Liver (tissue), 9 donors: Measurements from ENCODE around the gene UFC1. TPM values are rescaled to one million over a fixed set of nuclear protein-coding genes. Genes with fewer than 3 reads are reported as not detected.

ENCODE experiments used
- DNase-seq: peaks from one replicate; pipeline ENCODE4 v3.0.0-alpha.2; 2017; ENCODE audit warnings: low spot score
- H3K27ac ChIP-seq, 2 donors: one replicate each; pipeline ENCODE4 v1.7.0; 2013; ENCODE audit warnings: inconsistent platforms in 2 of 2, low read length in 2 of 2, control low read depth in 1 of 2, low read depth in 1 of 2, mild to moderate bottlenecking in 1 of 2
- H3K27me3 ChIP-seq, 4 donors: one replicate each; pipeline versions ENCODE4 v1.6.1 to v1.7.0; 2013; ENCODE audit warnings: low read length in 3 of 4, inconsistent platforms in 1 of 4, mild to moderate bottlenecking in 1 of 4, moderate library complexity in 1 of 4; ENCODE audit not compliant: control insufficient read depth in 4 of 4, insufficient read depth in 4 of 4
- H3K36me3 ChIP-seq, 4 donors: one replicate each; pipeline versions ENCODE4 v1.6.1 to v1.7.0; 2013; ENCODE audit warnings: low read length in 3 of 4, mild to moderate bottlenecking in 3 of 4, low read depth in 1 of 4, moderate library complexity in 1 of 4; ENCODE audit not compliant: control insufficient read depth in 4 of 4, insufficient read depth in 3 of 4
- H3K4me1 ChIP-seq, 4 donors: one replicate each; pipeline versions ENCODE4 v1.6.1 to v1.7.0; 2013; ENCODE audit warnings: low read length in 3 of 4, mild to moderate bottlenecking in 3 of 4, moderate library complexity in 1 of 4; ENCODE audit not compliant: control insufficient read depth in 4 of 4, insufficient read depth in 4 of 4
- H3K4me3 ChIP-seq, 3 donors: one replicate each; pipeline versions ENCODE4 v1.6.1 to v1.7.0; 2013; ENCODE audit warnings: low read length in 3 of 3, control low read depth in 1 of 3, low read depth in 1 of 3, mild to moderate bottlenecking in 1 of 3
- H3K9ac ChIP-seq, 2 donors: one replicate each; pipeline ENCODE4 v1.7.0; 2013; ENCODE audit warnings: low read length in 2 of 2, mild to moderate bottlenecking in 2 of 2, moderate library complexity in 2 of 2, control low read depth in 1 of 2, low read depth in 1 of 2
- H3K9me3 ChIP-seq, 4 donors: one replicate each; pipeline versions ENCODE4 v1.6.1 to v1.7.0; 2013; ENCODE audit warnings: low read length in 3 of 4; ENCODE audit not compliant: control insufficient read depth in 4 of 4
- ATF3 ChIP-seq: IDR thresholded peaks from 2 replicates; pipeline ENCODE4 v1.6.1; 2016; ENCODE audit warnings: antibody characterized with exemption
- FOXA2 ChIP-seq: IDR thresholded peaks from 2 replicates; pipeline ENCODE4 v1.6.1; 2016; ENCODE audit warnings: antibody characterized with exemption
- GABPA ChIP-seq, 2 donors: IDR thresholded peaks in 1 of 2; conservative IDR thresholded peaks in 1 of 2; 2 replicates each; pipeline ENCODE4 v1.6.1; 2016; ENCODE audit warnings: antibody characterized with exemption in 2 of 2, mild to moderate bottlenecking in 1 of 2, moderate library complexity in 1 of 2
- HNF4A ChIP-seq, 2 donors: conservative IDR thresholded peaks; 2 replicates each; pipeline ENCODE4 v1.6.1; 2016; ENCODE audit warnings: antibody characterized with exemption in 2 of 2, mild to moderate bottlenecking in 2 of 2
- HNF4G ChIP-seq: IDR thresholded peaks from 2 replicates; pipeline ENCODE4 v1.6.1; 2016; ENCODE audit warnings: antibody characterized with exemption
- JUND ChIP-seq, 2 donors: IDR thresholded peaks; 2 replicates each; pipeline ENCODE4 v1.6.1; 2016; ENCODE audit warnings: antibody characterized with exemption in 2 of 2
- NR2F2 ChIP-seq: IDR thresholded peaks from 2 replicates; pipeline ENCODE4 v1.6.1; 2016; ENCODE audit warnings: antibody characterized with exemption
- RAD21 ChIP-seq, 2 donors: IDR thresholded peaks; 2 replicates each; pipeline ENCODE4 v1.6.1; 2016; ENCODE audit warnings: antibody characterized with exemption in 2 of 2, mild to moderate bottlenecking in 2 of 2
- REST ChIP-seq: IDR thresholded peaks from 2 replicates; pipeline ENCODE4 v1.6.1; 2016; ENCODE audit warnings: antibody characterized with exemption, mild to moderate bottlenecking
- RXRA ChIP-seq, 2 donors: IDR thresholded peaks; 2 replicates each; pipeline ENCODE4 v1.6.1; 2017 to 2018; ENCODE audit warnings: antibody characterized with exemption in 2 of 2, mild to moderate bottlenecking in 1 of 2
- SP1 ChIP-seq: IDR thresholded peaks from 2 replicates; pipeline ENCODE4 v1.6.1; 2018; ENCODE audit warnings: antibody characterized with exemption, mild to moderate bottlenecking
- TAF1 ChIP-seq: conservative IDR thresholded peaks from 2 replicates; pipeline ENCODE4 v1.6.1; 2016; ENCODE audit warnings: antibody characterized with exemption, mild to moderate bottlenecking
- YY1 ChIP-seq: IDR thresholded peaks from 2 replicates; pipeline ENCODE4 v1.6.1; 2016; ENCODE audit warnings: antibody characterized with exemption, mild to moderate bottlenecking
- WGBS: extraction: QIAGEN DNeasy Blood & Tissue Kit; methylation state at CpG from one replicate; pipeline ENCODE4 v1.1.7; 2013; 5-methylcytosine and 5-hydroxymethylcytosine counted together
- polyA plus RNA-seq, 2 donors: library from polyadenylated mRNA; stranded (reverse) in 1 of 2; unstranded in 1 of 2; fragments of 200-250 nt in 1 of 2; fragments of >200 nt in 1 of 2; fragmentation: Nextera tagmentation in 1 of 2; extraction: Ambion mirVana in 1 of 2; gene quantifications; one replicate each; pipeline versions ENCODE4 v1.2.1 to v1.2.3, GENCODE V29; 2013 to 2015
- total RNA-seq, 2 donors: library from RNA; depleted of rRNA; stranded (reverse); fragments of >200 nt; gene quantifications; one replicate each; pipeline ENCODE4 v1.2.3, GENCODE V29; 2014
- TF ChIP-seq, protein P1 (sequence below): IDR thresholded peaks from 2 replicates; pipeline ENCODE4 v1.6.1; 2016; ENCODE audit warnings: antibody characterized with exemption
- TF ChIP-seq, protein P2 (sequence below): IDR thresholded peaks from 2 replicates; pipeline ENCODE4 v1.6.1; 2016; ENCODE audit warnings: antibody characterized with exemption
- donor health status: healthy.
- donor health status: healthy.
- donor health status: healthy.
- donor health status: healthy.
- donor health status: healthy.

Gene UFC1
- total and polyA plus RNA-seq, 4 donors = 34.2 to 47.5 (median 43.3) TPM

DNA sequence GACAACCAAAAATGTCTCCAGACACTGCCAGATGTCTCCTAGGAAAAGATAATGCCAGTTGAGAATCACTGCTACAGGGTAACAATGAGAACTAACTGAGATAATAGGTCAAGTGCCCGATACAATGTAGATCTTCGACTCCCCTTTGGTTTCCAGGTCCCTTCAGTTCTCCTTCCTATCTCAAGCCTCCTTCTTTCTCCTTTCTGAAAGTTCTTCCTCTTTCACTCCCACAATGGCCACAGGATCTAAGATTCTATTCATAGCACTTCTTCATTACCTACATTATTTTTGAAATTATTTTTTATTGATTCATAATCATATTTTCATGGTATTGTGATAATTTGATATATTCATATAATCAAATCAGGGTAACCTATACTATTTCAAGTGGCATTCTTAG lies 42.3 kb upstream of the UFC1 start (continued):
- TF ChIP-seq, protein P1, sequence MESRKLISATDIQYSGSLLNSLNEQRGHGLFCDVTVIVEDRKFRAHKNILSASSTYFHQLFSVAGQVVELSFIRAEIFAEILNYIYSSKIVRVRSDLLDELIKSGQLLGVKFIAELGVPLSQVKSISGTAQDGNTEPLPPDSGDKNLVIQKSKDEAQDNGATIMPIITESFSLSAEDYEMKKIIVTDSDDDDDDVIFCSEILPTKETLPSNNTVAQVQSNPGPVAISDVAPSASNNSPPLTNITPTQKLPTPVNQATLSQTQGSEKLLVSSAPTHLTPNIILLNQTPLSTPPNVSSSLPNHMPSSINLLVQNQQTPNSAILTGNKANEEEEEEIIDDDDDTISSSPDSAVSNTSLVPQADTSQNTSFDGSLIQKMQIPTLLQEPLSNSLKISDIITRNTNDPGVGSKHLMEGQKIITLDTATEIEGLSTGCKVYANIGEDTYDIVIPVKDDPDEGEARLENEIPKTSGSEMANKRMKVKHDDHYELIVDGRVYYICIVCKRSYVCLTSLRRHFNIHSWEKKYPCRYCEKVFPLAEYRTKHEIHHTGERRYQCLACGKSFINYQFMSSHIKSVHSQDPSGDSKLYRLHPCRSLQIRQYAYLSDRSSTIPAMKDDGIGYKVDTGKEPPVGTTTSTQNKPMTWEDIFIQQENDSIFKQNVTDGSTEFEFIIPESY = no peak

- H3K36me3 ChIP-seq = peaks cover 0 to 2% (median 0%) of the 10 kb centered on the region in 4 donors
- no peaks in the 10 kb centered on the region for H3K27me3 ChIP-seq
- H3K27ac ChIP-seq = no peak overlapping the region
- TF ChIP-seq, protein P2, sequence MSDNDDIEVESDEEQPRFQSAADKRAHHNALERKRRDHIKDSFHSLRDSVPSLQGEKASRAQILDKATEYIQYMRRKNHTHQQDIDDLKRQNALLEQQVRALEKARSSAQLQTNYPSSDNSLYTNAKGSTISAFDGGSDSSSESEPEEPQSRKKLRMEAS = no peak
- TF ChIP-seq FOXA2 (no peak), NR2F2 (no peak), HNF4G (no peak), SP1 (no peak), TAF1 (no peak), REST (no peak), ATF3 (no peak), JUND (IDR thresholded peaks at IDR 0.05) (no peak), GABPA (IDR thresholded peaks at IDR 0.05 in 1 of 2, conservative IDR thresholded peaks at IDR 0.05 in 1 of 2) (no peak)
- TF ChIP-seq, protein P1 = no peak
- no peak overlapping the region for H3K9ac ChIP-seq
- H3K4me1 ChIP-seq = peaks cover 12 to 35% (median 27%) of the 10 kb centered on the region in 4 donors
- DNase-seq = no peak
- WGBS = 86% methylated on average over 1 of the region's 1 CpG
- H3K4me3 ChIP-seq = no peak overlapping the region
- H3K9me3 ChIP-seq = no peaks in the 10 kb centered on the region
Measured at GRCh38 chr1:161113915-161114314, 39.9 kb upstream of the UFC1 start.

GRCh38 chr1:161114556-161114955 lies 39.2 kb upstream of the UFC1 start:
- Histone ChIP-seq H3K27me3 (no peaks in the 10 kb centered on the region), H3K27ac (no peak overlapping the region), H3K36me3 (no peaks in the 10 kb centered on the region), H3K4me1 (peaks cover 12 to 41% (median 33%) of the 10 kb centered on the region in 4 donors), H3K9me3 (no peaks in the 10 kb centered on the region), H3K9ac (no peak overlapping the region), H3K4me3 (no peak overlapping the region)
- 85% methylated on average over 2 of the region's 2 CpGs for WGBS
- no peak for DNase-seq
- no peak for TF ChIP-seq JUND (IDR thresholded peaks at IDR 0.05)
- no peak for TF ChIP-seq TAF1
- no peak for TF ChIP-seq FOXA2
- no peak for TF ChIP-seq RXRA (IDR thresholded peaks at IDR 0.05)
- TF ChIP-seq REST = no peak
- TF ChIP-seq HNF4G = no peak
- TF ChIP-seq, protein P2 = no peak
- no peak for TF ChIP-seq HNF4A (conservative IDR thresholded peaks at IDR 0.05)
- TF ChIP-seq YY1 = no peak
- no peak for TF ChIP-seq SP1
- TF ChIP-seq RAD21 (IDR thresholded peaks at IDR 0.05) = no peak
- TF ChIP-seq, protein P1 = no peak
